WI38 (cell line): ENCODE measurements around the gene CNPY4.

Source experiments
- H3K4me3 ChIP-seq: 2 replicates; pipeline ENCODE4 v1.5.1; 2011; ENCODE audit warnings: low read depth, mild to moderate bottlenecking, control low read depth, low read length
- TF ChIP-seq, protein P1 (sequence below): IDR thresholded peaks from 2 replicates; pipeline ENCODE4 v1.5.1; 2012; ENCODE audit warnings: low read depth, mild to moderate bottlenecking, control low read depth, low read length

Gene CNPY4

DNA sequence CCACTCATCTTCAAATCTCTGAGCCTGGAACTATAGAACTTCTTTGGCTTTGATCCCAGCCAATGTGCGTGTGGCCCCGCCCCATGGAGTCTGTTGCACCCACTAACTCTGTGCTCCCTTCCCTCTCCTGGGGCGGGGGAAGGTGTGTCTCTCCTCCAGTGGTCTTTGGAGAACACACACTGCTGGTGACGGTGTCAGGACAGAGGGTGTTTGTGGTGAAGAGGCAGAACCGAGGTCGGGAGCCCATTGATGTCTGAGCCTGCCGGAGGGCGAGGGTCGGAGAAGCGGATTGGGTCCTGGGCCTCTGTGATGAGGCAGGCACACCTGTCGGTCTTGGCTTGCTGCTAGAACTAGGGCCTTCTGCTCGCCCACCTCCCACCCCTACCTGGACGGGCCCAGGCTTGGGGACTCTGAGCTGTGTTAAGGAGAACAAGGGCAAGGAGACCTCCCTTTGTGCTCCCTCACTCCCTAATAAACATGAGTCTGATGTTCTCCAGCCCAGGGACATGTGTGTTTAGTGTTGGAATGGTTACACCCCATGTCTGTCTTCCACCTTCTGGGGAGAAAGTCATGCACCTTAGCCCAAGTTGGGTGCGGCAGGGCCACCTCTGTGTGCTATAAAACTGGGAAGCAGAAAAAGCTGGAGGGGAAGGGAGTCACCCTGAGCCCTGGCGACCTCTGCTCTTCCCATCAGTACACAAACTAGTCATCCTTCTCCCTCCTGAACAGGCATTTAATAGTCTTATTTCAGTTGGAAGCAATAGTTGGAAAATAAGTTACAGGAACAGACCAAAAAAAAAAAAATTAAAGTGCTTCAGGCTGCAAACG lies 34.5 kb downstream of the CNPY4 start:
- TF ChIP-seq, protein P1, sequence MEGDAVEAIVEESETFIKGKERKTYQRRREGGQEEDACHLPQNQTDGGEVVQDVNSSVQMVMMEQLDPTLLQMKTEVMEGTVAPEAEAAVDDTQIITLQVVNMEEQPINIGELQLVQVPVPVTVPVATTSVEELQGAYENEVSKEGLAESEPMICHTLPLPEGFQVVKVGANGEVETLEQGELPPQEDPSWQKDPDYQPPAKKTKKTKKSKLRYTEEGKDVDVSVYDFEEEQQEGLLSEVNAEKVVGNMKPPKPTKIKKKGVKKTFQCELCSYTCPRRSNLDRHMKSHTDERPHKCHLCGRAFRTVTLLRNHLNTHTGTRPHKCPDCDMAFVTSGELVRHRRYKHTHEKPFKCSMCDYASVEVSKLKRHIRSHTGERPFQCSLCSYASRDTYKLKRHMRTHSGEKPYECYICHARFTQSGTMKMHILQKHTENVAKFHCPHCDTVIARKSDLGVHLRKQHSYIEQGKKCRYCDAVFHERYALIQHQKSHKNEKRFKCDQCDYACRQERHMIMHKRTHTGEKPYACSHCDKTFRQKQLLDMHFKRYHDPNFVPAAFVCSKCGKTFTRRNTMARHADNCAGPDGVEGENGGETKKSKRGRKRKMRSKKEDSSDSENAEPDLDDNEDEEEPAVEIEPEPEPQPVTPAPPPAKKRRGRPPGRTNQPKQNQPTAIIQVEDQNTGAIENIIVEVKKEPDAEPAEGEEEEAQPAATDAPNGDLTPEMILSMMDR: no peak
- no peak overlapping the region for H3K4me3 ChIP-seq

DNA sequence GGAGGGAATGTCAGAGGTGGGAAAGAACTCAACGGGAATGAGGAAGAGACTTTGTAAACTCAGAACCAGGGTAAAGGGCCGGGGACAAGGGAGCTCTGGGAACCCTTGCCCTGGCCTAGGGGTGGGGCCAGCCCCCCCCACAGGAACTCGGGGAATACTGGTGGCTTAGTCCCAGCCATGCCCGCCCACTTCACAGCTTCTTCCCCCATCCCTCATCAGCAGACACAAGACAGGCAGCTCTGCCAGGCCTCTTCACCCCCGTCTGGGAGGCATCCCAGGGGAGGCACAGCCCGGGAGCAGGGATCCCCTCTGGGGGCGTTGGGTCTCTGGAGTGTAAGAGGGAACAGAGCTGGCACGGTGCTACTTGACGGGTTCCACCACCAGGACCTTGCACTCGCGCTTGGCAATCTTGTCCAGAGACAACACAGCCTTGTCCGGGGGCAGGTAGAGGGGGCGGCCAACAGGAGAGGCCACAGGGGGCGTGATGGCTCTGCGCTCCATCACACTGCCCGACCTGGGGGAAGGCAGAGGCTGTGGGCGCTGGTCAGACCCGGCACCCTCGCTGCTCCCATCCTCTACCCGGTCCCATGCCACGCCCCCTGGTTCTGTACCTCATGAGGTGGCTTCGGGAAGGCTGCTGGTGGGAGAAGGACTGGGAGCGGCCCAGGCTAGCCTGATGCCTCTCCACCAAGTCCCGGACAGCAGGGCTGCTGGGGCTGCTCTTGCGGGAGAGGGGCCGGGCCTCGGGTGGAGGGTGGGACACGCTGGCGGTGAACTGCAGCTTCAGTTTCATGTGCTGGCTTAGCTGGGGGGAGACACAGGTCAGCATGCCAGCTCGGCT lies 35.4 kb downstream of the CNPY4 start:
- TF ChIP-seq, protein P1: no peak
- no peak overlapping the region for H3K4me3 ChIP-seq

DNA sequence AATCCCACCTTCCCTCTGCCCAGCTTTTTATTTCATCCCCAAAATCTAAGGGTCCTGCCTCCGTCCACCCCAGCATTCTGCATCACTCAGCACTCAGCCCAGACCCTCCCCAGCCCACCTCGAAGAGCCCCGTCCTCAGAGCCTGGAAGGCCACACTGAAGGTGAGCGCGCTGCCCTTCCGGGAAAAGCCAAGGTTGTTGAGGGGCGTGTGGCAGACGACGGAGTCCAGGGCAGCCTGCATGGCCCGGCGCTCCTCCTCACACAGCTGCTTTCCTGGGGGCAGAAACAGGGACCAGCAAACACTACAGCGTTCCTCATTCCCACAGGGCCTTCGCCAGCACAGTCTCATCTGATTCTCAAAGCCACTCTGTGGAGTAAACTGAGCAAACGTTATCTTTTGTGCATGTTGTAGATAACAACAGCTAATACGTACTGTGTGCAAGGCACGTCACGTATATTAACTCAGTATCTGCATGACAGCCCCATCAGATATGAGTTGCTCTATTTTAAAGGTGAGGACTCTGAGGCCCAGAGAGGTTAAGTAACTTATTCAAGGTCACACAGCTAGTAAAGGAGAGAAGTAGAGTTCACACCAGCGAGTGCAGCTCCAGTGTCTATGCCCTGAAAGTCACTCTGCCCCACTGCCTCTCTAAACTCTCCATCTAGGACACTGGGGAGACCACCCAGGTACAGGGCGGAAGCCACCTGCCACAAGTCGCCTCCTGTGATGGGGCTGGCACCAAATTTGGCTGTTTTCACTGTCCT lies 36.3 kb downstream of the CNPY4 start:
- TF ChIP-seq, protein P1: no peak

DNA sequence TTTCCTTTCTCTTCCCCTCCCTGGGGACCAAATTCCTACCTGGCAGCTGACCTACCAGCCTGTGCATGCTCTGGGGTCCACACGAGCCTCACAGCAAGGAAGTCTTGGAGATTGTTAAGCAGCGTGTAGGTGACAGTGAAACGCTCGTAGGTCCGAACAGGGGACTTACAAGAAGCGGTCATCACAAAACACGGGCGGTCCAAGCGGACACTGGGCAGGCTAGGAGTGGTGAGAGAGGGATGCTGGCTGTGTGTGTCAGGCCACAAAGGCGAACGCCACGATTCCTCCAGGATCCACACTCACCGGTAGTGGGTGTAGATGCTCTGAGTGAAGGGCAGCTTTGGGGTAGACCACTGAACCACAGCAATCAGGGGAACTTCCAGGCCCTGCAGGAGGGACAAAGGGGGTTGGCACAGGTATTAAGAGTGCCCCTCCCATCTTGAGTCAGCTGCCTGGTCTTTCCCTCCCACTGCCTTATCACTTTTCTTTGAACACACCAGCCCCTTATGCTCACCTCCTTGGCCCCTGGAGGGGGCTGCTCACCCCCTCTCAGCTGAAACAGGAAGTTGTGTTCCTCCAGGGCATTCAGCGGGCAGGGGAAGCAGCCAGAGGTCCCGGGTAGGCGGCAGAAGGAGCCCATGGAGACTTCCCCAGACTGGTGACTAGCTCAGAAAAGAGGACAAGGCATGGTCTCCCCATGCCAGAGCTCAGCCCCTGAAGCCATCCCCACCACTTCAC lies 37.1 kb downstream of the CNPY4 start:
- H3K4me3 ChIP-seq: no peak overlapping the region
- TF ChIP-seq, protein P1: no peak

More for the DNA sequence above, 36.3 kb downstream of the CNPY4 start:
- no peak overlapping the region for H3K4me3 ChIP-seq

DNA sequence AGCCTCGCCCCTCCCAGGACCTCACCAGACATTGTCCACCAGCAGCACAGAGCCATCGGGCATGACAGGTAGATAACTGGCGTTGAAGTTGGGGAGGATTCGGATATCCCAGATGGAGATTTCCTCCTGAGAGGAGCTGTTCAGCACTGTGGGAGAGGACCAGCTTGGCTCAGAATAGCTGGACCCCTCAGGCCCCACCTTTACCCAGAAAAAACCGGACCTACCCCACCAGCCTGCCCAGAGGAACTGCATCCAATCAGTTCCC lies 37.6 kb downstream of the CNPY4 start:
- peak overlapping the region; percentile 71; the same call in 1 of the 2 replicates for H3K4me3 ChIP-seq
- TF ChIP-seq, protein P1: no peak

DNA sequence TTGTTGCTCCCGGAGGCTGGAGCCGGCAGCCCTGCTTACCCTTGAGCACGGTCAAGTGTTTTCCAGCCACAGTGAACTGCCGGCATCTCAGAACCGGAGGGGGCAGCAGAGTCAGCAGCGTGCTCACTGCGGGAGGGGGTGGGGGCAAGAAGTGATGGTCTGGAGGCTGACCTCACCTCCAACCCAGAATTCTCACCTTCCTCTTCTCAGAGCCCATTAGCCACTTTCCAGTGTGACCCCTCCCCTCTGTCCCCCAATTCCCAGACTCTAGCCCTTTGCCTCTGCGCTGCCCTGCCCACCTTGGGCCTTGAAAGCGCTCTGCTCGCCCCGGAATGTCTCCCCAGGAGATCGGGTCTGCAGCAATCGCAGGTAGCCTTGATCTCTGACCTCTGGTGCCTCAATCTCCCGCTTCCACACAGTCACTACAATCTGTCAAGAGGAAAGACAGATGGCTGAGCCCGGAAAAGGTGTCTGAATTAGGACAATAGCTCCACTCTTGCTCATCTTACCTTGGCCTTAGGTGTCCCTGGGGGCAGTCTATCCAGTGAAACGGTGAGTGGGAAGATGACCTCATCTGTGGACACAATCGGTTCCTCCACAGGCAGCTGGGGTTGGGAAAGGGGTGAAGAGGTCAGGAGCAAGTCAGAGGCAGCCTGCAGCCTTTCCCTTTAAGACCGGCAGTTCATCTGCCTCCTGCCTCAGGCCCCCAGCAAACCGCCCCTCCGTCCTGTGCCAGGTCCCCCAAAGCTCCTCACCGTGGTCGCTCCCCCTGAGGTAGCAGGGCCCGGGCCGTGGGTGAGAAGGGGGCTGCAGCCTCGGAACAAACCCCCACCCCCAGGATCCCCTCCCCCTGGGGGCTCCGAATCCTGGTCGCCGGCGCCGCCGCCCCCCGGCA lies 38.1 kb downstream of the CNPY4 start:
- TF ChIP-seq, protein P1: no peak
- H3K4me3 ChIP-seq: peak overlapping the region; percentile 71
